Esophagus mucosa (tissue), 1 donor: Measurements from ENCODE around the gene SNPH. TPM values are rescaled to one million over a fixed set of nuclear protein-coding genes. Genes with fewer than 3 reads are reported as not detected.
"Not testable (repeated sequence)": the region's sequence is repeated elsewhere in the genome, so short reads cannot be mapped to it uniquely, and the experiment has no call there.

Experiments used
- ATAC-seq: fragments of 200-7000 bp; cut with Tn5 transposase; one replicate; pipeline ENCODE4 v1.9.1; 2020
- total RNA-seq: library from RNA; stranded (reverse); gene quantifications from one replicate; pipeline ENCODE4 v1.2.4, GENCODE V29; 2023
- donor health status: DM: yes; HTN: yes; CAD: no.

The SNPH gene
- total RNA-seq, result 0.64 TPM

DNA sequence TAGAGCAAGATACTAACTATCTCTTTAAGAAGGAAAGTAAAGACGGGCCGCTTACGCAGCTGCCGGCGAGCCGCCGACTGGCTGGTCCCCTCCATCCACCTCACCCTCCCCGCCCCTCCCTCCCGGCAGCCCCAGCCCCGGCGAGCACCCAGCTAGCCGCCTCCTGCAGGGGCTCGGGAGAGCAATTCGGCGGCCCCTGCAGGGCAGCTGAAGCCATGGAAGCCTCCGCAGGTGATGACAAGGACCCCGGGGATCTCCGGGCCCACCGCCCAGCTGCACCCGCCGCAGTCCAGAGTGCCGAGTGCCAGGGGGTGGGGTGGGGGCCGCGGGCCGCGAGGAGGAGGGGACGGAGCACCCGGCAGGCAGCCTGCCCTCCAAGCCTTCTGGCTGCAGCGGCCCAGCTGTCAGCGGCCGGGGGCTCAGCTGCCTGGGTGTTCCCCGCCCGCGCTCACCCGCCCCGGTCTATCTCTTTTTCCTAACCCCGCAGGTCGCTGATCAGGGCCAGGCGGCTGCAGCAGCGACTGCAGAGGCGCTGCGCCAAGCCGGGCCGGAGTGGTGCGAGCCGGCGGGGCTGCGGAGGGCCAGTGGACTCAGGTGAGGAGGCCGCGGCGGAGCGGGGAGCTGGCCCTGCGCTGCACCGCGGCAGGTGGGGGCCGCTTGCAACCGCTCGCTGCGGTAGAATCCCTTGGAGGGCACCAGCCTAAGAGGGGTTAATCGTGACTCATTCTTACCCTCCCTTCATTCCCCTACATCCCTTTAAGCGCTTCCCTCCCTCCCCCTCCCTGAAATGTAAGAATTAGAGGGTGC is at the start of gene SNPH:
Gene SNPH, plus strand, starts transcription at position 128 of the 807 bp plus-strand sequence. CDS start 29,946 bp downstream, outside the sequence.
- ATAC-seq, result peak; percentile 64

GRCh38 chr20:1216527-1217427 is 49.3 kb upstream of the SNPH start:
- not testable (repeated sequence) for ATAC-seq

GRCh38 chr20:1222750-1223149 is 43.3 kb upstream of the SNPH start:
- not testable (repeated sequence) for ATAC-seq

GRCh38 chr20:1224205-1224890 is 41.7 kb upstream of the SNPH start:
- no peak for ATAC-seq

DNA sequence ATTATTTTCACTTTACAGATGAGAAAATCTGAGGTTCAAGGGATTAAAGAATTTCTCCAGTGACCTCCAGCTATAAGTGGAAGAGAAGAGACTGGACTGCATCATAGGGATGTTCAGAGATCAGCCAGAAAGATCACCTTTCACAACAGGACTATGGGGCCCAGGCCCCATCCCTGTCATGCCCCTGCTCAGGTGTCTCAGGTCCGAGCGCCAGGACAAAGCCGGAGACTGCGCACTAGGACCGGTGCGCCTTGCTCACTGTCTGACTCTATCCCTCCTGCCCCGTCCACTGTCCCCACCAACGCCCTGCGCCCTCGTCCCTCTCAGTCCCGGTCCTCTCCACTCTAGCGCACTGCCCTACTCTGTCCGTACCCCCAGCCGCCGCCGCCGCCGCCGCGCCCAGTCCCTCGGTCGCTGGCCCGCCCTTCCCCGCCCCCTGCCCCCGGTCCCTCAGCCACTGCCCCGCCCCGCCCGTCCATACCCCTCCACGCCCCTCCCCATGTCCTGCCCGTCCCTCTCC is 40.8 kb upstream of the SNPH start:
- peak; percentile 65 for ATAC-seq

DNA sequence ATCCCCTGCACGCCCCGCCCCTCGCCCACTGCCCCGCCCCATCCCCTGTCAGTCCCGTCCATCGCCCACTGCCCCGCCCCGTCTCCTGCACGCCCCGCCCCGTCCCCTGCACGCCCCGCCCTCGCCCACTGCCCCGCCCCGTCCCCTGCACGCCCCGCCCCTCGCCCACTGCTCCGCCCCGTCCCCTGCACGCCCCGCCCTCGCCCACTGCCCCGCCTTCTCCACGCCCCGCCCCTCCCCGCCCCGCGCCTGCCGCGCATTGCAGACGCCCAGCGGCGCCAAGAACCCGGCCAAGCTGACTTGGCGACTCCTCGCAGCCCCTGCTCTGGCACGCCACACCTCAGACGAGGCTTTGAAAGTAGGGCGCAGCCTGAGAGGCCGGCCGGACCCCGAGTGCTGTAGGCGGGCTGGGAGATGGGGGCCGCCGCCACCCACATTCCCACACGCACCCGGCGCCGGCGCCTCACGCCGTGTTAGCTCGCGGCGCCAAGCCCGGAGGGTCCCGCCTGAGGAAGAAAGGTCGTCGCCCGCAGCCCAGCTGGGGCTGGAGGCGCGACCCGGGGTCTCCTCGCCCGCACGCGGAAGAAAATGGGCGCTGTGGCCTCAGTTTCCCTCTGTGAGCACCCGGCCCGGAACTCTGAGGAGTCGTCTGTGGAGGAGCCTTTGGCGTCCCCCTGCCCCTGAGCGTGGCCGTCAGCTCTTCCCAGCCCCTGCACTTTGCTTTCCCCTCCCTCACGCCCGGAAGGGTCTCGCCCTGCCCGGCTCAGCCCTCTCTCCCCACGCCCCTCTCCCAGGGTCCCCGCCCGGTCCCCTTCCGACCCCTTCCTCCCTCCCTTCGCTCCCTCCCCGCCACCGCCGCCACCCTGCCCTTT is 40.1 kb upstream of the SNPH start, which contains the start of gene RAD21L1:
Gene RAD21L1, plus strand, starts transcription at position 262 of the 872 bp plus-strand sequence. CDS start 2,410 bp downstream, outside the sequence.
- peak; percentile 98 for ATAC-seq

GRCh38 chr20:1229541-1229940 is 36.6 kb upstream of the SNPH start:
- ATAC-seq, result no peak

DNA sequence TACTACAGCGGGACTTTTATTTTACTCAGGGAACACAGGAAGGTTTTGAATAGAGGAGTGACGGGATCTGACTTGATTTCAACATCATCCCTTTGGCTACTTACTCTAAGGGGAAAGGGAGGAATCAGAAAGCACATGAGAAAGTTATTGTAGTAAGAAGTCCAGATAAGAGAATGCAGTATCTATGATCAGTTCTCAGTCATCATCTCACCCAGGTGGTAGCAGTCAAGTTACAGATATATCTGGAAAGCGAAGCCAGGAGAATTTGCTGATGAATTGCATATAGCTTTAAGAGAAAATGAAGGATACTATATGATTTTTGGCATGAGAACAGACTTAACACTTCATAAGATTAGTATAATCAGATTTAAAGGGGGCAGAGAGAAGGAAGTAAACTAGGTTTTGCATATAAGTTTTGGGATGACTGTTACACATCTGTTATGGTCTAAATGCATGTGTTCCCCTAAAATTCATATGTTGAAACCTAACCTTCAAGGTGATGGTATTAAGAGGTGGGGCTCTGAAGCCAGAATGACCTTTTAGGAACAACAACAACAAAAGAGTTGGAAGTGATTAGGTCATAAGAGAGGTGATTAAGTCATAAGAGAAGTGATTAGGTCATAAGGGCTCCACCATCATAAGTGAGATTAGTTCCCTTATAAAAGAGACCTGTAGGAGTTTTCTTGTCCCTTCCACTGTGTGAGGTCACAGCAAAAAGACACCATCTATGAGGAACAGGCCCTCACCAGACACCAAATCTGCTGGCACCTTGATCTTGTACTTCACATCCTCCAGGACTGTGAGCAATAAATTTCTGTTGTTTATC is 33.6 kb upstream of the SNPH start:
- ATAC-seq, result no peak

- ATAC-seq, result no peak
These were observed 25.5 kb upstream of the SNPH start for GRCh38 chr20:1240549-1240948.

DNA sequence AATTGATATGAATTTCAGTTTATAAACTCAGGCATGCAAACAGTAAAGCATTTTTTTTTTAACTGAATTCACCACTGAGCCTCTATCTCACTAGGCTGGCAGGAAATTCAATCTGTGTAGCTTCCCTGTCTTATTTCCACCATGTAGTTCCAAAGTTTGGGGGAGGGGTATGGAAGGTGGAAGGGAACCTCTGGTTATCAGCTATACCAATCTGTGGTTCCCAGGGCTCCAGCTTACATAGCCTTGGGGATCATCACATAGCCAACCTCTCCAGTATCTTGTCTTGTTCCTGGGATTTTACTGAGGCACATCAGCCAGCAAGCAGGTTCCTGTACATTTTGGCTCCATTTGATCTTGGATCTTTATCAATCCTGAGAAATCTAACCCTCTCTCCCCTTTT is 24.6 kb upstream of the SNPH start:
- ATAC-seq, result no peak

GRCh38 chr20:1242099-1242498 is 24.0 kb upstream of the SNPH start:
- no peak for ATAC-seq

GRCh38 chr20:1242530-1242929 is 23.6 kb upstream of the SNPH start:
- ATAC-seq, result no peak

GRCh38 chr20:1245578-1245977 is 20.5 kb upstream of the SNPH start:
- ATAC-seq, result no peak

DNA sequence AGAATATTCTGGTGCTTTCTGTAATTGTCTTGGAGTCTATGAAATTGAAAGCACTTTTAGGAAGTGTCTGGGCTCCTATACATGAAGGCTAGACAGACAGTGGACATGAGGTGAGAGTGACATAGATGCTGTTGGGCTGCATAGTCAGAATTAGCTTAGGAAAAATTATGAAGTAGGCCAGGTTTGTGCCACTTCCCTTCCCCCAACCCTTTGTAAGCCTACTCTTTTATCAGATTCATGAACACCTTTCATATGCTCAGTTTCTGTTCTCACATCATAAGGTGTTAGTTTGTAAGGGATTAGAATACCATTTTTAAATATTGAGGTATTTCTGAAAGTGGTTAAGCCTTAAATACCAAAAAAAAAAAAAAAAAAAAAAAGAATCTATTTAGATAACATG is 18.4 kb upstream of the SNPH start:
- no peak for ATAC-seq

DNA sequence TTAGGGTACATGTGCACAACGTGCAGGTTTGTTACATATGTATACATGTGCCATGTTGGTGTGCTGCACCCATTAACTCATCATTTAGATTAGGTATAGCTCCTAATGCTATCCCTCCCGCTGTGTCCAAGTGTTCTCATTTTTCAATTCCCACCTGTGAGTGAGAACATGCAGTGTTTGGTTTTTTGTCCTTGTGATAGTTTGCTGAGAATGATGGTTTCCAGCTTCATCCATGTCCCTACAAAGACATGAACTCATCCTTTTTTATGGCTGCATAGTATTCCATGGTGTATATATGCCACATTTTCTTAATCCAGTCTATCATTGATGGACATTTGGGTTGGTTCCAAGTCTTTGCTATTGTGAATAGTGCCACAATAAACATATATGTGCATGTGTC is 15.8 kb upstream of the SNPH start:
- ATAC-seq, result not testable (repeated sequence)

DNA sequence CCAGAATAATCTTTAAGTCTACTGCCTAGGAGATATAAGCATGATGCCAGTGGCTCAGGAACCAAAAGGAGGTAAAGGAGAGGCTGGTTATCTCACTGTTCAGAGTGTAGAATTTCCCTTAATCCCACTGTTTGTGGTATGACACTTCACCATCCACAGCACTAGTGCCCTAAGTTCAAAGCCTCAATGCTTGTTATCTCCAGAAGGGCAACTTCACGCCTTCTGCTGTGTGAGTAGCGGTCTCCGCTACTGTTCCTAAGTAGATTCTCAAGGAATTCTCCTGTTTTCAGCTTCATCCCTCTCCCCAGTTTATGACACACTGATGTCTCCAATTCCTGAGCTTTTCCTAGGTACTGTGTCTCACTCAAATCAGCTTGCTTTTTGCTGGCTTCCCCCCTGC is 13.7 kb upstream of the SNPH start:
- ATAC-seq, result no peak

GRCh38 chr20:1254254-1254653 is 11.8 kb upstream of the SNPH start:
- no peak for ATAC-seq

DNA sequence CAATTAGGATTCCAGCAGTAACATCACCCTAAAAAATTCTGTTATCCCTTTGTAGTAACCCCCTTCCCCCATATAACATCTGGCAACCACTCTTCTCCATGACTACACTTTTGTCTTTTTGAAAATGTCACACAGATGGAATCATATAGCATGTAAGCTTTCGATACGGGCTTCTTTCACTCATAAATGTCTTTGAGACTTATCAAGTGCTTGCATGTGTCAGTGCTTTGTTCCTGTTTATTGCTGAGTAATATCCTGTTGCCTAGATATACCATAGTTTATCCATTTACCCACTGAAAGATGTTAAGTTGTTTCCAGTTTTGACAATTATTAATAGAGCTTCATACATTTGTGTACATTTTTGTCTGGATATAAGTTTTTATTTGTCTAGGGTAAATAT is 10.4 kb upstream of the SNPH start:
- ATAC-seq, result no peak

DNA sequence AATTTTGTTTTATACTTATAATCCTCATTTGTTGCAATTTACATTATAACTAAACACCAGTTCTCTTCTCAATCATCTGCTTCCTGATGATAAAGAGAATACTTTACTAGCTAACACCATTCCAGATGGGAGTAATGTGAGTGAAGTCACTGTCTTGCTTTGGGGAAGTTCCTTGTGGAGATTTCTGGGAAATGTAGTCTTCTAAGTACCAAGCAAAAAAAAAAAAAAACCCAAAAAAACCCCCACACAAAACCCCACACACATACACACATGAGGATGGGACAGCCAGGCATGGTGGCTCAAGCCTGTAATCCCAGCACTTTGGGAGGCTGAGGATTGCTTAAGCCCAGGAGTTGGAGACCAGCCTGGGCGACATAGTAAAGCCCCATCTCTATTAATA is 2.2 kb upstream of the SNPH start:
- ATAC-seq, result no peak

GRCh38 chr20:1264727-1265126 is 1.4 kb upstream of the SNPH start:
- ATAC-seq, result no peak
